LoVo (cell line): ENCODE data around the gene AGMO.

Experiments used
- DNase-seq: peaks from one replicate; pipeline ENCODE4 v3.0.0-alpha.2; 2016; ENCODE audit warnings: low spot score

Gene AGMO

DNA sequence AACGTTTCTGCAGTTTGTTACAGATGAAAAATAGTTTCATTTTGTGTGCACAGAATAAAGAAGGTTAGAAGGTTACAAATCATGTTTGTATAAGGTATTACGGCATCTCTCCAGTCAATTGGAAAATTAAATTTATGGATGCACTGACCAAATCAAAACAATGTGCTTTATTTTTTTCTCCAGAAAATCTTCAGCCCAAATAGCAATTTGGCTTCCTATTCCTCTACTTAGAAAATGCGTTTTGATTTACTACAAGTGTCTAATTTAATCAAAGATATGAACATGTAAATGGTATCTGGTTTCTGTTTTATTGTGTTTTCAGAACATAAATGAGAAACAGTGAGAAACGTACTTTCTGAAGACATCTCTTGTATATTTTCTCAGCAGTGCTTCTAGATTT, 63.4 kb downstream of the AGMO start:
- DNase-seq, result no peak

DNA sequence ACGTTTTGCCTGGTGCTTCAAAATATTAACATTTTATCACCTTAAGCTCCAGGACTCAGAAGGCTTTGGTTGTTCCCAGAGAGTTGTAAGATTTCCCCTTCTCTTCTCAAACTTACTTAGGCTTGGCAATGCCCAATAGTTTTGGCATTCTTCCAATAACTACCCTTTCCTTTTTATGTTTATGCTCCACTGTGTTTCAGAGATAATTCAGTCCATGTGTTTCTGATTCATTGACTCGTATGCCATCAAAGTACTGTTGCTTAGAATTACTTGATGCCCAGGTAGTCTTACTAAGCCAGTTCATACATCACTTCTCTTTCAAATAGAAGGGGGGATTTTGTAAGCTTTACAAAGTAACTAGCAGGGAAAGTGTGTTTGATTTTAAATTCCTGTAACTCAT, 66.6 kb downstream of the AGMO start:
- DNase-seq, result no peak

DNA sequence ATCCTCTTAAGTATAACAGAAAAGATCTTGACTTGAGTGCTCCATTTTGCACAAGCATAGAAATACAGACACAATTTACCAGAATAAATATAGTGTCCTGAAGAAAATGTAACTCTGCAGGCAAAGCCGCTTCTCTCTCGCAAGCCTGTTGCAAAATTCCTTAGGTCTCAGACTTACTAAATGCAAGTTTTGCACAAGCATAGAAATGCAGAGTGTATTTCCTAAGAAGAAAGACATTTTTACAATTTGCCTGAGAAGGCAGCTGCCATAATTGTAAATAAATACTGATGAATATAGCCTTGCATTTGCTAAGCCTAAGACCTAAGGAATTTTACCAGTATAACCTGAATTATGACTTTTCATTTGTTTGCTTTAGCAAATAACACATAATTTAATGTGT, 67.1 kb downstream of the AGMO start:
- no peak for DNase-seq

DNA sequence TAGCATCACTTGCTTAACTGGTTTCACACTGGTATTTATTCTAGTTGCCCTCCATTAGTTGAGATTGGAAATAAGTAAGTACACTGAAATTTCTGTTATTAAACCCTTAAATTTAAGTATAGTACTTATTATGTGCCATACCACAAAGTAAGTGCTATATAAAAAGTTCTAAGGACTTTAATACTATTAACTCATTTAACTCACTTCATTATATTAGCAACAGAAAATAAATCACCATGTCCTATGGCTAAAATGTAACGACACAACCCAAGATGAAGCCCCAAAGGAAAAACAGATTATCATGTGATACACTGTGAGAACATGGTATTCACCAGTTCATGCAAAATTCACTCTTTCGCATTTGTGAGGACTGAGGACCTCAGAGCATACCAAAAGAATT, 70.5 kb downstream of the AGMO start:
- DNase-seq, result no peak

DNA sequence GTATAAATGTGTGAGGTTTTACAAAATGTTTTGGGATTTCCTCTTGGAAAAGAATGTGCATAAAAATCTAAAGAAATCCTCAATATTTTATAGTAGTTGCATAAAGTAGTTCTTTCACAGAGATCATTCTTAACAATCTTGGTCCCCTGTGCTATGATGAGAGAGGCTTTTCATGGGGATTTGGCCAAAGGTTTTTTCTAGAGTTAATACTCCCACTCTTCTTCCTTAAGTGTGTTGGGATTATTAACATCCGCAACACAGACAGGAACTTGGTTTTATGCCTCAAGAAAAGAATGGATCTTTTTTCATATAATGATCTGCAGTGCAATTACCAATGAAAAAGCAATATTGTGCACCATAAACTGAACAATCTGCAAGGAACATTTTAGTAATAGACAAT, 71.5 kb downstream of the AGMO start:
- DNase-seq, result no peak

DNA sequence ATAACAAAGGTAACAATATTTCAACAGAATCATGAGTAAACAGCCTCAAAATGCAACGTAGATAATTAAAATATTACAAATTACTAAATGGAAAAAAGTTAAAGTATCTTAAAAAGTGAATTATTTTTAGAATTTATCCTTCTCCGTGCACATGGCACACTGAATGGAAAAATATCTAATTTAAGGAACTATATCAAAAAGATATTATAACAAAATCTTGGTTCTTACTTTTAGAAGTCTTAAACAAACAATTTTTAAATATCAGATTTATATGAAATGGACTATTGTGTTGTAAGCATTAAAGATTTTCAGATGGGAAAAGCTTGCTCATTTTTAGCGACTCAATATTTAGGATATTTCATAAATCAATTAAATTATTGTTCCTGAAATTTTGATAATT, 72.0 kb downstream of the AGMO start:
- DNase-seq, result no peak

DNA sequence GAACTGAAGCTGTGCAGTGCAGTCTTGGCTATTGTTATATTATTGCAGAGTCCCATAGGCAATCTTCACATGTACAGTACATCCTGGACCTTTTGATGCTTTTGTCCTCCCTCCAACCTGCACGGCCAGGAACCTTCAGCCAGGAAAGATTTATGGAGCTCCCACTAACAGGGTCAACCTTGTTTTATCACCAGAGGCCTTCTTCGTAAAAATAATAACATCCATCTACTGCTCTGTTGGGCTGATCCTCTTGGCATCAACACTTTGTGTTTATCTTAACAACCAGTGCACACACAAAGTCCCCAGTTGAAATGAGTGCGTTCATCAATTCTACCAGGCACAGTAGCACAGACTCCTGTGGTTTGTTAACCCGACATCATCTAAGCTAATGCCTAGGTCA, 72.4 kb downstream of the AGMO start:
- no peak for DNase-seq

DNA sequence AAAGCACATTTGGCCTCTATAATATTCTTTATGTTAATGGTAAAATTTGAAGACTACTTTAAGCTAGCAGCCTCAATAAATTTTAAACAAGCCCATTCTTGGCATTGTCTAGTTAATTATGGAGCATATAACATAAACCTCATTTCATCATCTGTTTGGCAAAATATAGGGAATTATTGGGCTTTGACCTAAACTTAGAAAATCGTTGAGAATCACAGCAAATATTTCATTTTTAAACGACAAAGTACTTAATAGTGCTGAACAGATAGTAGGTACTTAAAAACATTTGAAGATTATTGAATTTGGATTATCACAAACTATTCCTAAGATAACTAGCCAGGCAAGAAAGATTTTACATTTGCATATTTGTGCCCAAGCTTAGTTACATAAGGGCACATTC, 73.4 kb downstream of the AGMO start:
- DNase-seq, result no peak

DNA sequence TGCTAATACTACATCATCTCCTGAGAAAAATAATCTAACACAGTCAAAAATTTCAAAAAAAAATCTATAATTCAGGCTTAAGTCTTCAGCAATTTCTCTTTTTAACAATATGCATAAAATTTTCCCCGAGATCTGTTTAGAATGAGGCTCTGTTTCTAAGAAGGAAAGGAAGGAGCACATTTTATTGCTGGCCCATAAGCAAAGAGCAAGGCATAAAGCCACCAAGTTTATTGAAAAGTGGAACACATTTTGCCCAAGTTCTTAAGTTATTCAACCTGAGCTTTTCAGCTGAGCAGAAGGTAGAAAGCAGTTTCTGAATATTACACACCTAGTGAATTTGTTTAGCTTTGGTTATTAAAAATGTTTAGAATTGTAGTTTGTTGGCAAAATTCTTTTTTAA, 73.9 kb downstream of the AGMO start:
- DNase-seq, result no peak

DNA sequence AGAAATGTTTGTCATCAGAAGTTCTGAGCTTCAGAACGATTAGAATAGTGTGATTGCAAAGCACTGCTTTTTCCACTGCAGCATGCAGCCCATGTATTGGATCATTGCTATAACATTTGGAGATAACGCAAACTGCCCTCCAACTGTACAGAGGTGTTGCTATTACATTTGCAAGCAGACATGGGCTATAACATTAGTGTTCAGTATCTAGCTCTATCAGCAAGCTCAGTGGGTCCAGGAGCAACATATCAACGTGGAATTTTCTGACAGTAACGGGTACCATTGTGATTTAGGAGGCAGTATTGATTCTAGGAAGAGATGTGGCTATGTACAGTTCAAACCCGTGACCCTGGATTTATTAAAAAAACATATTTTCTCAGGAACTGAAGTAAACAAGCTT, 75.8 kb downstream of the AGMO start:
- no peak for DNase-seq

DNA sequence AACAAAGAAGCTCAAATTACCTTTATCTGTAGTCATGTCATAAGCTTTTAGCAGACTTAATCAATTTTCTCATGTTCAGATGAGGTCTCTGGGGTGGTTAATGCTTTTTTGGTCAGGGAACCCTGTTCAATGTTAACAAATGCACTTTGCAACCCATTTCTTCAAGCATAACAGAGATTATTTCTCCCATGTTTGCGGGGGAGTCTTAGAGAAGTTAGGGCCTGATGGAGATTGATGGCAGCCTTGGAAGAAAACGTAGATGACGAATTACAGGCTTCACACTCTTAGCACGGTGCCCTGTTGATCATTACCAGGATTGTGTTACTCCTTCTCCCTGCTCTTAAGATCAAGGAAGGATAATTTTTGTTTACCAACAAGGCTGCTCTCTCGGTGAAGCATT, 76.4 kb downstream of the AGMO start:
- no peak for DNase-seq

DNA sequence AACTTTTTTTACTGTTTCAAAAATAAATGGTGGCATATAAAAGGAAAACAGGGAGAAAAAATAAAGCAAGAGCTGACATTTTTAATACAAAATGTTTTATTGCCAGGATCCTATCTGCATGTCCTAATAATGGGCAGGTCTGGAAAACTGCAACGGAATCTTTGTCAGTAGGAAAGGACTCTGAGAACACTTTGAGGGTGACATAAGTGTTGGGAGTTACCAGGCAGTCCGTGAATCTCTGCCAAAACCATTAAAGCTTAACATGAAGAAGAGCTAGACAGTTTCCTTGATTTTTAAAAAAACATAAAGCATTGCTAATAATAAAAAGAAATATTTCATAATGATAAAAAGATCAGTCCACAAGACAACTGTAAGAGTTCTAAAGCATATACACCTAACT, 80.7 kb downstream of the AGMO start:
- DNase-seq, result no peak

DNA sequence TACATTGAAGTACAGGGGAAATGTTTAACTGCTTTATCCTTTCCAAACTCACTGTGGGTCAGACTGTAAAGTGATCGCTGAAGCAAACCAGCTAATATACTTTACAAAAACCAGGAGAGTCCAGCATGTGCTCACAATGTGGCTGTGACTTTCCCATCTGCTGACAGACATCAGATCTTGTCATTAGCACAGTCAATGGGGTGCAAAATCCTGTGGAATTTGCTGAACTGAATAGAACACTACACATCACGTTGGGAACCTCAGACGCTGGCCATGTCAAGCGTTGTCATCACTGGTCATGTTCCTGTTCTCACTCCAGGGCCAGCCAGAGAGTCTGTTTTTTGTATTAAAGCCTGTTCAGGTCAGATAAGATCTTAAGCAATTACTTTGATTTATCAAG, 83.4 kb downstream of the AGMO start:
- DNase-seq, result no peak

DNA sequence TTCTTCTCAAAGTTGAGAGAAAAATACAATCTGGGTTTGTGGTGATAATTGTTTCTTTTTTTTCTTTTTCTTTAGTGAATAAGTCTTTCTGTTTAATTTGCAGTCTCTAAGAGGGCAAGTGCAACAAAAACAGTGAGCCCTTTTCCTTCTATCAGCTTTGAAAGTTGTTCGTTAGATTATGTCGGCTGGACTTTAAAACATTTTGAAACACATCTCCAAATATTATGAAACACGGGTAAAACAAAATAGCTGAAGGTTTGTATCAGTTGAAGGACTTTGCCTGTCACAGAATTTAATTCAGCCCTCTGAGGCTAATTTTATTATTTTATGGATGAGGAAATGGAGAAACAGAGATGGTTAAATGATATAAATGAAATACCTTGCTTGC, 85.3 kb downstream of the AGMO start:
- no peak for DNase-seq

DNA sequence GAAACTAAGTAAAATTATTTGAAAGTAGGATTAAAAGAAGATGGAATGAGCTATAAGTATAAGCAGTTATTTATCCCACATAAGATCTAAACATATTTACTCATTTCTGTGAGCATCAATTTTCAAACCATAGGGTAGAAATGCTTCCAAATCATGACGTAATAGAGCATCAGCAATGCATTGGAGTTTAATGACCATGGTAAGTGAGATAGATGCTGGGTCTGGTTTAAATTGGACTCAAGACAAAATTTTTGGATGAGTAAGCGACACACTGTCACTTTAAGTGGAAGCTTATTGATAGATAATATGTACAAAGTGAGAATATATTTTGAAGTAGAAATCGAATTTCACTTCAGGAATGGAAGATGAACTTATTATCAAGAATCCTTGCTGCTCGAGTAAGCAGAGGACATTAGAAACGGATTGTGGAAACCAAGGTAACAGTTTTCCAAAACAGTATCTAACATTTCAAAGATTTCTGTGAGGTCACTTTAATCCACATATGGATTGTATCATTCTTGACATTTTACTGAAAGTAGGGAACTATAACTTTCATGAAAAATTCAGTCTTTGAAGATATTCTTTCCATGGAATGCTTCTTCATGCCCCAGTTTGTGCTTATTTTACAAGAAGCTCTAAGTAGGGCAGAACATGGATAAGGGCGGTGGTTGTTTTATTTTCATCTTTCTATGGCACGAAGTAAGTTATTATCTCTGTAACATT, 85.8 kb downstream of the AGMO start:
- DNase-seq, result no peak

DNA sequence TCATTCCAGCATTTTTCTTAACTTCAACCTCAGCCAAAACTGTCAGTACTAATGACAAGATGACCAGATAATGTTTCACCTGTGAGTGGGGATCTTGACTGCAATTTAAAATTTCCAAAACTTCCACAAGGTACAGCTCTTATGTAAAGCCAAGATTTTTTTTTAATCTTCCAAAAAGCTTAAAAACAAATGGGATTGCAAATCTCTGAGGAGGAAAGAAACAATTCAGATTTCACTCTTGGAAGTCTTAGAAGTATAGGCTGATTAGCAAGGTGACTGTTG, 90.2 kb downstream of the AGMO start:
- DNase-seq, result no peak

DNA sequence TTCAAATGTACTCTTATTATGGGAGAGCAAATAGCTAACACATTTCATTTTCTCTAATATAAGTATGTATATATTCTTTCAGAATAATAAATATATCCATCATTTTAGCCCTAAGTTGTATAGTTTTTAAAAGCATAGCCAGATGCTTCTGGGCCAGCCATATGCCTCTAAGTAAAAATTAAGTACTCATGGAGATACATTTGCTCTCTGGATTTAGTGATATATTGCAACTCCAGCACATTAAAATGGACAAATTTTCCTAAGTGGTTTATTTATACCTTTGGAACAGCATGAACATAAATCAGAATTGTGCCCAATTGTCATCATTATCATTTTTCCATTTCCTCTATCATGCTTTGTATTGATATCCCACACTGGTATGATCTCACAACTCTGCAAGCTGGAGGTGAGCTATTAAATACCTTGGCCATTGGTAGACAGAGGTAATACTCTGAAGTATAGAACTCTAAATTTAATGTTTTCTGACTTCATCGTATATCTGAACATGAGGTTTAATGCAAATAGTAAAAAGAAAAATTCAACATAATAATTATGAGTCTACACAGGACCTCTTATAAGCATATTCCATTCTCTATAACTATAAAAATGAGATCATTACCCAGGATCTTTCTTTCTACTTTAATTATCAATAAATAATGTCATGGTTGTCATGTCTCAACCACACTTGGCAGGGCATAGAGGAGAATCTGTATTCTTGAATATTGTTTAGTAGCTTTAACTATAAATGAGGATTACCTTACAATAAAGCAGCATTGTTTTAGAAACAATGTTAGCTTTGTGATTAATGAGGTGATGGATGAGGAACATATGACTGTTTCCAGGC, 90.8 kb downstream of the AGMO start:
- no peak for DNase-seq

DNA sequence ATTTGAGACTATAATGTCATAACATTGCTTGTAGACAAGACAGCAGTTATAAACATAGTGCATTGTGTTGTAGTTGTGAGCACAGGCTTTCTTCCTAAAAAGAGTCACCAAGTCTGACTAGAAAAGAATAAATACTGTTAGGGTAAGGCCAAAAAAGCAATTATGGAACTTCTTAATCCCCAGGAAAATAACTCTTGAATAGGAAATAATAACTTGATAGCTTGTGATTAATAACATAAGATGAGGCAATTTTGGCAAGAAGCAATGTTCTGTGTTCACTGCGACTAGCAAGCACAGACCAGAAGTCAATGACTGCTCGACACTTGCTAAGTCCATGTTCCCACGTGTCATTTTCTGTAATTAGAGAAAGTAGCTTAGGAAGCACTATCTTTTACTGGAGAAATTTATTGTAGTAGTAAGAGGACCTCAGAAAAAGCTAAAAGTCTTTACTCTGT, 97.1 kb downstream of the AGMO start:
- DNase-seq, result no peak

DNA sequence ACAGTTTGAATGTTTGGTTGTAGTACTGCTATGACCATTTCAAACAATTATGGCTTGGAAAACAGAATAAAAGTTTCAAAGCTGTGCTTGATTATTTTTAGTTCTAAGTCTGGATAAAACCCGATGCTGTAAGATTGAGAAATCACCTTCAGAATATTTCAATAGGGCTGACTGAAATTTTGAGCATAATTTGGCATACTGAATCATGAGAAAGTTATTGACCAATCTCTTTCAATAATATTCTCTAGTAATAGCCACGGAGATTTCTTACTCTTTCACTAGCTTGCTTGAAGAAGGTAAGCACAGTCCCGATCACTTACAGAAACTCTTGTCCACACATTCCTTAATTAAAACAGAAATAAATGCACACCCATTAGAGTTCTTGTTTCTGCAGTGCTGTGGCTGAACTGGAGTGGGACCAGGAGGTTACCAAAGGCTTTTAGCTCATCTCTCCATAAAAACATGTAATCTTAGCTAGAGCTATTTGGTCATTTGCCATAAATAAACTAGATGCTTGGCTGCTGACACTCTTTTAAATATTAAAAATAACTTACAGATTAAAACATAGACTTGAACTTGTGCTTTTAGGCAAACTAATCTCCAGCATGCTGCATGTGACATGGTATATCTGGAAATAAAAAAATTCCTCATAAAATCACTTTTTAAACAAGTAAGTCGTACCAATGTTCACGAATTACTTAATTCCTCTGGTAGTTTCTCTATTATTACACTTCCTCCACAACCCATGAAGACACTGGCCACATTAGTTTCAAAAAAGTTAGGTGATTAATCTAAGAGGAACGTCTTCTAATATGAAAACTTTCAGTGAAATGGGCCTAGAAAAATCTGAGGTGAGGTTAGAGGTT, 97.8 kb downstream of the AGMO start:
- no peak for DNase-seq

DNA sequence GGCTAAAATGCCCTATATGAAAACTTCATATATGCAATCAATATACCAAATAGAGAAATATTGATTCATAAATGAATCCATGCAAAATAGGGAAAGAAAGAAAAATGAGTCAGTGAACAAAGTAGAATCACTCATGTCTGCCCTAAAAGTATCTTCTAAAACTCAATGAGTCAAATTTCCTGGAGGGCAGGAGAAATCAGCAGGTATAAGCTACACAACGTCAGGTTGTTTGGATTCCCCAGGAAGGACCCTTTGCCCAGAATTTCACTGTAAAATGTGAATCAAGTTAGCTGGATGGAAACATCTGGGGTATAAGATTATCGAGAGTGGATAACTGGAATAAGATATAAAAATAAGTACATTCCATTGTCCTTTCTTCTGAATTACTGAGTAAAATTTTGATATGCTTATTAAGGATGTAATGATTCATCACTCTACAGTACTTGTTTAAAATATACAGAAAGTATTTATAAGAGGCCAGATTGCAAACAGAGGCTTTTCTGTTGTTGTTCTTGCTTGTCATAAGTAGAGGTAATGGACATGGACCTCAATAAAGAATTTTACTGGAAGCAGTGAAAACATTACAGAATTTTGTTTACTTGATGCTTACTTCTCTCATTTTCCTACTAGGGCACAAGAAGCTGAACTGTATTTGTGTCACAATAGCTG, 99.0 kb downstream of the AGMO start:
- no peak for DNase-seq

DNA sequence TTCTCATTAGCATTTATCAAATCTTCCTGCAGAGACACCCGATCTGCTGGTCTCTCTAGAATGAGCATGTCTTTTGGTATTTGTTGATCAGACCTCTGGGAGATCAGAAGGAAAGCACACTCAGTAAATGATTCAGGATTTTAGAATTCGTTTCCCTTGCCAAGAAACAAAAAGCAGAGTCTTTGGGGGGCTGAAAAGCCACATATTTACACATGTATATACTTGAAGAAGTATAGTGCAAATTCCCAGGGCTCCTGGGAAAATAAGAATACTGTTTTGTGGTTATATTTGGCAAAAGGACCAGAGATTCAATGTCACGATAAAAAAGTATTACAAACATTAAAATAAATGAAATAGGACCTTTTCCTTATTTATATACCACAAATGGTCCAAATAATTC, 100.2 kb downstream of the AGMO start:
- DNase-seq, result no peak

DNA sequence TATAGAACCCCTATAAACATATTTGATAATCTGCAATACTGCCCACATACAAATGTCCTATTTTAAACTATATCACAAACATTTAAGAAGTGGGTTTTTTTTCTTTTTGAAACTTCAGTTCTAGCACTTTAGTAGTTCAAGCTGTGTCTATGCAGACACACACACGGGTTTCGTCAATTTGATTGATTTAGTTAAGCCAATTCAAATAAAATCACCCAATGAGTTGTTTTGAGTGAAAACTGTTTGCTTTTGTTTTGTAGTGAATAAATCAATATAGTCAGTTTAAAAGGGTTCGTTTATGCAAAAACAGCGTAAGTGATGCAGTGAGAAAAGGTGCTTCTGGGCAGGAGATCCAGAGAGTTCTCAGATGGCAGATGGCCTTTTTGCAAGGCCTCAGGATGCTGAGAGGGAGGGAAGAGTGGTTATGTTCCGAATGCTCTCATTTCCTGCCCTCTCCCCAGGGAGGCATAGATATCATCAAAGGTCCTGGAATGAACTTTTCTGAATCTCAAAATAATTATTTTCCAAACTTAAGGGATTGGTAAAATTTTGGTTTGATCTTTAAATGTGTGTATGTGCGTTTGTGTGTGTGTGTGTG, 102.7 kb downstream of the AGMO start:
- no peak for DNase-seq
